HEK293 (cell line): ENCODE measurements around the gene STN1.

Experiments used
- CTCF ChIP-seq: fragments of 450-650 bp; formaldehyde crosslinking; IDR thresholded peaks from 2 replicates; pipeline ENCODE4 v1.5.1; 2016; ENCODE audit warnings: missing biosample characterization, missing genetic modification characterization
- EGR2 ChIP-seq: fragments of 450-650 bp; formaldehyde crosslinking; IDR thresholded peaks from 2 replicates; pipeline ENCODE4 v1.5.1; 2016; ENCODE audit warnings: low read depth, missing biosample characterization, missing genetic modification characterization
- ZBTB7A ChIP-seq: fragments of 450-650 bp; formaldehyde crosslinking; IDR thresholded peaks from 2 replicates; pipeline ENCODE4 v1.5.1; 2016; ENCODE audit warnings: low read depth, missing biosample characterization, missing genetic modification characterization
- ZNF292 ChIP-seq: fragments of 450-650 bp; formaldehyde crosslinking; IDR thresholded peaks from 2 replicates; pipeline ENCODE4 v1.5.1; 2016; ENCODE audit warnings: low read depth, missing biosample characterization, missing genetic modification characterization, borderline replicate concordance

DNA sequence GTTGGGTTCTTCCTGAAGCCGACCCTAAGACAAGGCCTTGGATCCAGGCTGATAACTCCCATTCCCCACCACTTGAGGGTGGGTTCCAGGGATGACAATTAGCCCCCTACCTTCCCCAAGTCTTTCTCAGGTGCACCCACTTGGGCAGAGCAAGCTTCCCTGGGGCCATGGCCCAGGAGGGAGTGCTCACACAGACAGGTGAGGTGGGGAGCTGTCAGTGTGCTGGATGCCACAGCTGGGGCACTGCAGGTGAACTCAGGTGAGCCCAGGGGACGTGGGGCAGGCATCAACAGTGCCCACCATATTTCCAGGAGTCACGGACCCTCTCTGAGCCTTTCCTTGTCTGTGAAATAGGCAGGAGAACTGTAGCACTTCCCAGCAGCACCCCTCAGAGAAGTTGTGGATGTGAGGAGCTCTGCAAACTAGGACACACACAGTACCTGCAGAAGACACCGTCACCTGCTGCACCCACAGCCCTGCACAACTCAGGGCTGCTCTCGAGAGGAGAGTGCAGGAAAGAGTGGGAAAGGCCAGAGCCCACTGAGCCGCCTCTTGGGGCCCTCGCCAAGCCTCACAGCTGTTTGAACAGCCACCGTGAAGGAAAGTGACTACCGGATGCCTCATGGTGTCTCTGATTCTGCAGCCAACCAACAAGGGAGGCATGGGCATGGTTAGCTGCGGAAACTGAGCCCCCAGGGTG is 80.5 kb downstream of the STN1 start:
- TF ChIP-seq ZBTB7A: no peak
- TF ChIP-seq CTCF (tag by site-specific recombination): no peak
- TF ChIP-seq EGR2 (tag by site-specific recombination): no peak
- no peak for TF ChIP-seq ZNF292
